H9 (cell line): Measurements from ENCODE around the gene PRR23E. TPM values are rescaled to one million over a fixed set of nuclear protein-coding genes. Genes with fewer than 3 reads are reported as not detected.

ENCODE experiments used
- DNase-seq: peaks from one replicate; pipeline ENCODE4 v3.0.0-alpha.2; 2017
- H2AFZ ChIP-seq: one replicate; pipeline ENCODE4 v1.6.1; 2013; ENCODE audit warnings: mild to moderate bottlenecking, low read length, control low read depth, moderate library complexity
- H2AK5ac ChIP-seq: 2 replicates; pipeline ENCODE4 v1.6.1; 2013; ENCODE audit warnings: low read length, control low read depth, mixed read lengths; ENCODE audit not compliant: insufficient read length
- H2BK120ac ChIP-seq: one replicate; pipeline ENCODE4 v1.6.1; 2013; ENCODE audit warnings: low read depth, mild to moderate bottlenecking, low read length, control low read depth, inconsistent platforms; ENCODE audit not compliant: poor library complexity, severe bottlenecking
- H2BK12ac ChIP-seq: 2 replicates; pipeline ENCODE4 v1.6.1; 2013; ENCODE audit warnings: low read length, control low read depth, mixed read lengths, low read depth; ENCODE audit not compliant: insufficient read length
- H2BK15ac ChIP-seq: 2 replicates; pipeline ENCODE4 v1.6.1; 2013; ENCODE audit warnings: low read depth, low read length, control low read depth
- H2BK20ac ChIP-seq: one replicate; pipeline ENCODE4 v1.6.1; 2013; ENCODE audit warnings: low read depth, mild to moderate bottlenecking, low read length, control low read depth, inconsistent platforms; ENCODE audit not compliant: poor library complexity, severe bottlenecking
- H2BK5ac ChIP-seq: 2 replicates; pipeline ENCODE4 v1.6.1; 2013; ENCODE audit warnings: low read length, control low read depth, mixed read lengths; ENCODE audit not compliant: insufficient read length
- H3K14ac ChIP-seq: 2 replicates; pipeline ENCODE4 v1.6.1; 2013; ENCODE audit warnings: low read length, control low read depth; ENCODE audit not compliant: insufficient read depth
- H3K18ac ChIP-seq: 2 replicates; pipeline ENCODE4 v1.6.1; 2013; ENCODE audit warnings: low read depth, mild to moderate bottlenecking, mixed read lengths, low read length, control low read depth; ENCODE audit not compliant: insufficient read length
- H3K23ac ChIP-seq: 2 replicates; pipeline ENCODE4 v1.6.1; 2013; ENCODE audit warnings: low read length, control low read depth, mixed read lengths, low read depth; ENCODE audit not compliant: insufficient read length
- H3K23me2 ChIP-seq: 2 replicates; pipeline ENCODE4 v1.6.1; 2013; ENCODE audit warnings: low read depth, mild to moderate bottlenecking, mixed read lengths, low read length, control low read depth; ENCODE audit not compliant: insufficient read length, poor library complexity, severe bottlenecking
- H3K27ac ChIP-seq: 2 replicates; pipeline ENCODE4 v1.5.1; 2013; ENCODE audit warnings: low read length, control low read depth, mixed read lengths, low read depth; ENCODE audit not compliant: insufficient read length
- H3K27me3 ChIP-seq: 2 replicates; pipeline ENCODE4 v1.6.1; 2013; ENCODE audit warnings: low read length, control low read depth, inconsistent platforms; ENCODE audit not compliant: insufficient read depth
- H3K4ac ChIP-seq: 2 replicates; pipeline ENCODE4 v1.6.1; 2013; ENCODE audit warnings: low read depth, mild to moderate bottlenecking, control low read depth, inconsistent platforms, low read length, moderate library complexity
- H3K4me1 ChIP-seq: 2 replicates; pipeline ENCODE4 v1.6.1; 2013; ENCODE audit warnings: low read length, control low read depth, inconsistent platforms; ENCODE audit not compliant: insufficient read depth
- H3K4me2 ChIP-seq: 2 replicates; pipeline ENCODE4 v1.6.1; 2013; ENCODE audit warnings: low read length, control low read depth, mixed read lengths; ENCODE audit not compliant: insufficient read length, insufficient read depth
- H3K56ac ChIP-seq: 2 replicates; pipeline ENCODE4 v1.6.1; 2013; ENCODE audit warnings: low read depth, mild to moderate bottlenecking, mixed read lengths, low read length, control low read depth; ENCODE audit not compliant: insufficient read length
- H3K79me1 ChIP-seq: 2 replicates; pipeline ENCODE4 v1.6.1; 2013; ENCODE audit warnings: low read depth, mild to moderate bottlenecking, moderate library complexity, low read length, control low read depth, inconsistent platforms; ENCODE audit not compliant: insufficient read depth, poor library complexity, severe bottlenecking
- H3K79me2 ChIP-seq: 2 replicates; pipeline ENCODE4 v1.6.1; 2013; ENCODE audit warnings: low read length, control low read depth, inconsistent platforms; ENCODE audit not compliant: insufficient read depth
- H3K9ac ChIP-seq: 2 replicates; pipeline ENCODE4 v1.6.1; 2013; ENCODE audit warnings: low read length, control low read depth, mixed read lengths; ENCODE audit not compliant: insufficient read length; ENCODE audit errors: extremely low read depth
- H3K9me3 ChIP-seq: one replicate; pipeline ENCODE4 v1.6.1; 2013; ENCODE audit warnings: low read depth, low read length, inconsistent platforms; ENCODE audit not compliant: control insufficient read depth
- H3T11ph ChIP-seq: one replicate; pipeline ENCODE4 v1.6.1; 2013; ENCODE audit warnings: mild to moderate bottlenecking, low read length, control low read depth, inconsistent platforms
- H4K20me1 ChIP-seq: one replicate; pipeline ENCODE4 v1.6.1; 2013; ENCODE audit not compliant: control insufficient read depth, insufficient read length, insufficient read depth
- H4K5ac ChIP-seq: 2 replicates; pipeline ENCODE4 v1.6.1; 2013; ENCODE audit warnings: low read depth, mild to moderate bottlenecking, mixed read lengths, low read length, control low read depth; ENCODE audit not compliant: insufficient read length
- H4K8ac ChIP-seq: replicated peaks from 2 replicates; pipeline ENCODE4 v1.6.1; 2013; ENCODE audit warnings: low read length, control low read depth, mixed read lengths, low read depth; ENCODE audit not compliant: insufficient read length
- H4K91ac ChIP-seq: 2 replicates; pipeline ENCODE4 v1.6.1; 2013; ENCODE audit warnings: low read depth, mild to moderate bottlenecking, moderate library complexity, mixed read lengths, low read length, control low read depth; ENCODE audit not compliant: insufficient read length
- H3K27ac Mint-ChIP-seq, 3 experiments: 2 replicates in 2 of 3; 3 replicates in 1 of 3; pipeline ENCODE4 v1.8.0; 2020 to 2021; ENCODE audit warnings: mixed read lengths in 3 of 3, mild to moderate bottlenecking in 1 of 3, moderate library complexity in 1 of 3
- H3K27me3 Mint-ChIP-seq: 2 replicates; pipeline ENCODE4 v1.8.0; 2021; ENCODE audit warnings: low read depth, mild to moderate bottlenecking, moderate library complexity, mixed read lengths
- H3K36me3 Mint-ChIP-seq, 3 experiments: 2 replicates in 2 of 3; 3 replicates in 1 of 3; pipeline ENCODE4 v1.8.0; 2020 to 2021; ENCODE audit warnings: low read depth in 3 of 3, mixed read lengths in 3 of 3; ENCODE audit not compliant: insufficient read depth in 1 of 3
- H3K4me1 Mint-ChIP-seq, 2 experiments: 2 replicates each; pipeline ENCODE4 v1.8.0; 2020; ENCODE audit warnings: mixed read lengths in 2 of 2
- H3K4me3 Mint-ChIP-seq, 2 experiments: 2 replicates in 1 of 2; 3 replicates in 1 of 2; pipeline ENCODE4 v1.8.0; 2020 to 2021; ENCODE audit warnings: mild to moderate bottlenecking in 2 of 2, mixed read lengths in 2 of 2, moderate library complexity in 1 of 2
- H3K9me3 Mint-ChIP-seq, 2 experiments: 2 replicates in 1 of 2; 3 replicates in 1 of 2; pipeline ENCODE4 v1.8.0; 2020; ENCODE audit warnings: mild to moderate bottlenecking in 2 of 2, mixed read lengths in 2 of 2, moderate library complexity in 1 of 2
- WGBS: extraction: QIAGEN DNeasy Blood & Tissue Kit; methylation state at CpG from one replicate; pipeline ENCODE4 v1.1.7; 2013; ENCODE audit warnings: missing lambda C conversion rate, low lambda C conversion rate, mixed read lengths; ENCODE audit not compliant: insufficient read length; ENCODE audit errors: extremely low coverage; 5-methylcytosine and 5-hydroxymethylcytosine counted together
- total RNA-seq: library from RNA; stranded (reverse); gene quantifications from 2 replicates; pipeline ENCODE4 v1.2.1, GENCODE V29; 2021
- TF ChIP-seq, protein P1 (sequence below): fragments of 200-600 bp; sonication (generic); conservative IDR thresholded peaks from 3 replicates; pipeline ENCODE4 v1.8.0; 2021; ENCODE audit warnings: antibody characterized with exemption, mild to moderate bottlenecking

Gene PRR23E
- total RNA-seq, 1 experiment from 2014 or later: not detected

DNA sequence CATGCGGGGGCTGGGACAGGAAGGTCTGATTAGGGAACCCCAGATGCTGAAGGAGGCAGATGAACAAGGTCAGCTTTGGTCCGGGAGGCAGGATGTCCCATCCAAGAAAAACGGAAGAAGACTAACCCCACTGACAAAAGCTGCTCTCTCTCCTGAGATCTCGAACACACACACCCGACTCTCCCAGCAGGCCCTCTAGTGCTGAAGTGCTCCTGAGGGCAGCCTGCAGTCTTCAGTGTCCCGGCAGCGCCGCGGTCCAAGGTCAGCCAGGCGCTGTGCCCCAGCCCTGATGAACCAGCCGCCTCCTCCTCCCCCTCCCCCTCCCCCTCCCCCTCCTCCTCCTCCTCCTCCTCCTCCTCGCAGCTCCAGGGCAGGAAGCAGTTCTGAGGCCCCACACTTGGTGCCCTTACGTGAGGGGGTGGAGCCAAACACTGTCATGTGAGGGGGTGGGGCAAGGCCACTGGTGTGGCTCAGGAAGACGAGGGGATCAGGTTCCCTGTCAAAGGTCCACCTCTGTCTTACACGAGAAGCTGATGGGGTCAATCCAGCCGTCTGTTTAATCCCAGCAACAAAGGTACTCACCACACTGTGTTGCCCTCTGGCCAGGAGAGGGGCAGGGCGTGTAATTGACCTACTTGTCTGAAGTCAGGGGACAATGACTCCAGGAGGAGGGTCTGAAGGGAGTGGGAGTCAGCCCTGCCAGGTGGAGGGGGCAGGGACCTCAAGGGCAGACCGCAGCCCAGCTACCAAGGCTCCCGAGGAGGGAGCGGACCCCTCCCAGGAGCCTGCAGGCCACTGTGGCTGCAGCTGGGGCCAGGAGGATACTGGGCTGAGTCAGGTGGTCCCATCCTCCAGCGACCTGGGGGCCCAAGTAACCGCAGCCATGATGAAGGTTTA lies 34.3 kb downstream of the PRR23E start:
- Histone ChIP-seq H3K18ac (no peak overlapping the region), H4K5ac (no peak overlapping the region), H4K91ac (no peak overlapping the region), H3K4me1 (no peaks in the 10 kb centered on the region; the same call in 1 of the 2 replicates), H4K8ac (no peak overlapping the region), H3K4me2 (peak overlapping the region; percentile 33), H3K9ac (no peak overlapping the region), H3K79me2 (no peaks in the 10 kb centered on the region), H2AFZ (no peak overlapping the region), H3K27ac (no peak overlapping the region), H3K9me3 (no peaks in the 10 kb centered on the region), H2BK15ac (no peak overlapping the region), H2BK5ac (no peak overlapping the region), H3K23me2 (peaks cover 4% of the 10 kb centered on the region), H2AK5ac (no peak overlapping the region), H3K27me3 (no peaks in the 10 kb centered on the region), H2BK12ac (no peak overlapping the region), H3K23ac (no peak overlapping the region), H2BK120ac (no peak overlapping the region), H3K14ac (no peak overlapping the region), H3K79me1 (no peaks in the 10 kb centered on the region), H3K4ac (no peak overlapping the region), H3K56ac (no peak overlapping the region), H3T11ph (no peak overlapping the region), H2BK20ac (no peak overlapping the region), H4K20me1 (no peaks in the 10 kb centered on the region)
- peaks cover 18 to 27% of the 10 kb centered on the region in 2 experiments for H3K9me3 Mint-ChIP-seq
- peak; percentile 96 for DNase-seq
- no CpG with 5 or more reads among the region's 22 CpGs for WGBS
- peaks cover 7 to 16% (median 9%) of the 10 kb centered on the region in 3 experiments; a peak in 5 of 7 replicates for H3K36me3 Mint-ChIP-seq
- peak overlapping the region; percentile 55 to 73 for H3K4me3 Mint-ChIP-seq
- peaks cover 25 to 26% of the 10 kb centered on the region in 2 experiments for H3K4me1 Mint-ChIP-seq
- TF ChIP-seq, protein P1, sequence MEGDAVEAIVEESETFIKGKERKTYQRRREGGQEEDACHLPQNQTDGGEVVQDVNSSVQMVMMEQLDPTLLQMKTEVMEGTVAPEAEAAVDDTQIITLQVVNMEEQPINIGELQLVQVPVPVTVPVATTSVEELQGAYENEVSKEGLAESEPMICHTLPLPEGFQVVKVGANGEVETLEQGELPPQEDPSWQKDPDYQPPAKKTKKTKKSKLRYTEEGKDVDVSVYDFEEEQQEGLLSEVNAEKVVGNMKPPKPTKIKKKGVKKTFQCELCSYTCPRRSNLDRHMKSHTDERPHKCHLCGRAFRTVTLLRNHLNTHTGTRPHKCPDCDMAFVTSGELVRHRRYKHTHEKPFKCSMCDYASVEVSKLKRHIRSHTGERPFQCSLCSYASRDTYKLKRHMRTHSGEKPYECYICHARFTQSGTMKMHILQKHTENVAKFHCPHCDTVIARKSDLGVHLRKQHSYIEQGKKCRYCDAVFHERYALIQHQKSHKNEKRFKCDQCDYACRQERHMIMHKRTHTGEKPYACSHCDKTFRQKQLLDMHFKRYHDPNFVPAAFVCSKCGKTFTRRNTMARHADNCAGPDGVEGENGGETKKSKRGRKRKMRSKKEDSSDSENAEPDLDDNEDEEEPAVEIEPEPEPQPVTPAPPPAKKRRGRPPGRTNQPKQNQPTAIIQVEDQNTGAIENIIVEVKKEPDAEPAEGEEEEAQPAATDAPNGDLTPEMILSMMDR: no peak
- H3K27me3 Mint-ChIP-seq: peaks cover 12% of the 10 kb centered on the region
- H3K27ac Mint-ChIP-seq: peak overlapping the region; percentile 70 to 85 (median 79); a peak in 2 of 7 replicates
